GM21360 (cell line): ENCODE results near the gene HSPB9.
"Not testable (repeated sequence)": the region's sequence is repeated elsewhere in the genome, so short reads cannot be mapped to it uniquely, and the experiment has no call there.

Experiments used
- ATAC-seq: cut with Tn5 transposase; IDR thresholded peaks from one replicate; pipeline ENCODE4 v1.9.1; 2021; ENCODE audit warnings: mild to moderate bottlenecking, moderate library complexity; ENCODE audit not compliant: unreplicated experiment

Gene HSPB9

DNA sequence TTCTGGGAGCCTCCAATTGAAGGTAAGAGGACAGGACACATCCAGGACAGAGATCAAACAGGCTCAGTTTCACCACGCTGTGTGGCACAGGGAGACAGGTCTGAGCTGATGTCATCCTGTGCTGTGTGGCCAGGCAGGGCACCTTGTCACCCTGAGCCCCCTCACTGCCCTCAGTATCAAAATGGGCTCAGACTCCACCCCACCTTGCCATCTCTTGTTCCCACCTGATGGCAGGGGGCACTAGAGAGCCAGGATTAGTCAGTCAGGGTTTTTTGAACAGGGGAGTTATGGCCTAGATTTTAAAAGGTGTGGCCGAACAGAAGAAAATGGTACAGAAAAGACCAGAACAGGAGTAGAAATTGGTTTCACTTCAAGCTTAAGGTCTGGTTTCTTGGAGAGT, 4.1 kb upstream of the HSPB9 start:
- ATAC-seq, result no peak

DNA sequence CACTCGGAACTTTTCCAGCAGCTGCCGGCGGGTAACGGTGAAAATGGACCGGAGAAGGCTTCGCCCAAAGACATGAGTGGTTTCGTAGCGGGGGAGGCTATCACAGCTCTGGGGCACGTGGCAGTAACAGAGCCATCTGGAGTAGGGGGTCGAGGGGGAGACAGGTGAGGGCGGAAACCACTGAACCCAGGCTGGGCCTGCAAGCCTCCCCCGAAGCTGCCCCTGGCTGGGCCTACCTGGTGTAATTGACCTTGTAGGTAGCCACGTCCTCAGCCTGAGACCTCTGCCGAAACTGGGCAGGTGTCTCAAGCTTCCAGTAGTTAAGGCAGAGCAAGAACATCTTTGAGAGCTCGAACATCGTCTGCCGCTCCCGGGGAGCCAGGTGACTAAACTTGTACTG, 3.3 kb upstream of the HSPB9 start:
- ATAC-seq, result no peak

DNA sequence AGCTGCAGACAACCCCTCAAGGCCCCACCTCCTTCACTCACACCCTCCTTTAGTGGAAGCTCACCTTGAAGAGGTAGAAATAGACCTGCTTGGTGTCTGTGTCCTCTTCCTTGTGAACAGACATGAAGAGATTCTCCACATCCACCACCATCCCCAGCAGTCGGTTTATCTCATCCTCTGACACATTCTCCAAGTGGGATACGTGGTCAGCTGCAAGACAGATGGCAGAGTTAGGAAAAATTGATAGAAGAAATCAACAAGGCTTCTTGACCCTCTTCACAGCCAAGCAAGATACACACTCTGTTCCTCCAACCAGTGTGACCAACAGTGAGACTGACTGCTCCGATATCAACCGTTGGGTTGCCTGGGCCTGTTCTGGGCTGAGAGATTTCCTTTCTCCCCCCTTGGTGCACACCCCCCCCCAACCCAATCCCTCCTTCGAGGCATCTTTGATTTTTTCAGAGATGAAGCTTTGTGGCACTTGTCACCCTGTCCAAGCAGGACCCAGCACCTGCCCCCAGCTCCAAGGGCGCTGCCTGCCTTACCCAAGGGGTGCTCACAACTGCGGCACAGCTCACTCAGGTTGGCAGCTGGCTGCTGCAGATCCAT, 2.3 kb upstream of the HSPB9 start:
- ATAC-seq, result no peak

DNA sequence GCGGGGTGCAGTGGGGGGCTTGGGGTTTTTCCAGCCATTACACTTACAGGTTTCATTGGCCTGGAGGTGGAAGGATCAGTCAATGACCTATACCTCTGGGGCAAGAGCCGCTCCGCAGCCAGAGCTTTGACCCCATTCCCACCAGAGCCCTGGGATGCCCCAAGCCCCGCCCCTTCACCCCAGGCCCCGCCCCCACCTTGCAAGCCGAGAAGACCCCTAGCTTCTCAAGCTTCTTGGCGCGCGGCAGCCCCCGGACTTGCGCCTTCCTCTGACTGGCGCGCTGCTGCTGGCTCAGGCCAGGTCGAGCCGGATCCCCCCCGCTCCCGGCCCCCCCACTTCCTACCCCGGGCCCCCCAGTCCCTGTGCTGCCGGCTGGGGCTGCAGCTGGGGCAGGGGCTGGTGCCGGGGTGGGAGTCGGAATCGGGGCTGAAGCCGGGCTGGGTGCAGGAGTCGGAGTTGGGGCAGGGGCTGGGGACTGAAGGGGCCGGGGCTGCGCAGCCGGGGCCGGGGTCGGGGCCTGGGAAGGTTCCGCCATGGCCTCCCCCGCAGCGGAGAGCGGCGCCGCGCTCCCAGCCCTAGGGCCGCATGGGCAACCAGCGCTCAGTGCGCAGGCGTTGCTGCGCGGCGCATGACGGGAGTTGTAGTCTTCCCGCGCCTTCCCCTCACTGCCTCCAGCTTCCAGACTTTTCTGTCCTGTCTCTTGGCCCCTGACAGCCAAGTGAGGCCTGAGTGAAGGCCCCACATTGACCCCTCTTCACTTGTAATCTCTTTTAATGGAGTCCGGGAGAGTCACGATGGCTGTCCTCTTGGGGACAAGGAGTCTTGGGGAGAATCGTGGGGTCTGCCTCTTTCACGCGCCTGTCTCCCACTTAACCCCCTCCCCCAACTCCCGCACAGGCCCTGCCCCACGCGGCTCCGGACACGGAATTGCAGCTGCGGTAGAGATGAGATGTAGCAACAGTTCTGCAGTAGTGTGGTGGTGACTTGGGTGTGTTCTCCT, 1.5 kb upstream of the HSPB9 start, which contains the start of gene KAT2A:
Gene KAT2A, minus strand, starts transcription at position 598 of the 1,000 bp plus-strand sequence. Its CDS starts 63 bp downstream, at position 535.
- ATAC-seq, result peak; percentile 56

DNA sequence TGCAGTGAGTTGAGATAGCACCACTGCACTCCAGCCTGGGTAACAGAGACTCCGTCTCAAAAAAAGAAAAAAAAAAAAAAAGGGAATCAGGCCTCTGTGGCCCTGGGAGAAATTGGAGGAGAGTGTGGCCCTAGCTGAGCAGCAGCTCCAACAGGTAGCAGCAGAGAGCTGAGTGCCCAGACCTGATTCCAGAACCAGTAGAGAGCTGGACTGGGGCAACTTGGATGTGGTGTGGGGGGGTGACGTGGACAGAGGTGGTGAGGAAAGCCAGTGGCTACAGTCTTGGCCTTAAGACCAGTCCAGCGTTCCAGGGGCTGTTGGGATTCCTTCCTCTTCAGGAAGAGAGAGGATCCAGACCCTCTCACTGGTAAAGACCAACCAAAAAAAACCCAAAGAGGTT, 1.7 kb downstream of the HSPB9 start:
- ATAC-seq, result no peak

DNA sequence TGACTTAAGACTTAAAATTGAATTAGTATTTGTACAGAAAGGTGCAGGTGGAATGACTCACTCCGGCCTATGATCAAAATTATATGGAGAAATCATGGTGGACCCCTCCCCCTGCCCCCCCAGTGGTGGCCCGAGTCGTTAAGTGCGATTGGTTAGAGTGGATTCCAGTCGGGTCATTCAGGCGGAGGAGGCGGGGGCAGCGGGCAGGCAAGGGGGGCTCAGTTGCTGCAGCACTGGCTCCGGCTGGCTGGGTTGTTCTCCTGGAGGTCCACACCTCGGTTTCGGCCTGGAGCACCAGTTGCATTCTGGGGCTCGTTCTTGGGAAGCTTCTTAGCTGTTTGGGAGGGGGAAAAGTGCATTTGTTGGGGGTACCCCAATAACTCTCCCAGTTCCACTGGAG, 3.0 kb downstream of the HSPB9 start:
- no peak for ATAC-seq

DNA sequence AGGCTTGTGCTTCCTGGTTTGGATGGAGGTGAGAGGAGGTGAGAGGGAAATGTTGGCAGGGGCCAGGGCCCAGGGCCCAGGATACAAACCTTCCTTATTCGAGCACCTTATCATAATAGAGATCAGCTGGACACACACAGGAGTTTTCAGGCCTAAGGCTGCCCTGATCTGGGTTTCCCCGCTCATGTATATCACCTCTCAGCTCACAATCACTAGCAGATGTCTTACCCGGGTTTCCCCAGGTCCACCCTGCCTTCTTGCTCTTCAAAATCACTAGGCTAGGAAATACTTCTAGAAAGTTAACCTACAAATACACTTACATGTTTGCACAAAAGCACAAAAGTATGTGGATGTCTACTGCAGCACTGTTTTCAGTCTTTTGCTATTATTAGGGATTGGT, 4.2 kb downstream of the HSPB9 start:
- no peak for ATAC-seq

DNA sequence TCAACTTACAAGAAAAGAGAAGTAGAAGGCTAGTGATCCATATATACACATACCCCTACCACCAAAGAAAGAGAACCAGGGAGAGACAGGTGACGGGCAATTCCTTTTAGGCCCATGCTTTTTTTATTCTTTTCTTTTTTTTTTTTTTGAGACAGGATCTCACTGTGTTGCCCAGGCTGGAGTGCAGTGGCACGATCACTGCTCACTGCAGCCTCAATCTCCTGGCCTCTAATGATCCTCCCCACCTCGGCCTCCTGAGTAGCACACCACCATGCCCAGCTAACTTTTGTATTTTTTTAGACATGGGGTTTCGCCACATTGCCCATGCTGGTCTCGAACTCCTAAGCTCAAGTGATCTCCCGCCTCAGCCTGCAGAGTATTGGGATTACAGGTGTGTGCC, 4.8 kb downstream of the HSPB9 start:
- ATAC-seq, result no peak

DNA sequence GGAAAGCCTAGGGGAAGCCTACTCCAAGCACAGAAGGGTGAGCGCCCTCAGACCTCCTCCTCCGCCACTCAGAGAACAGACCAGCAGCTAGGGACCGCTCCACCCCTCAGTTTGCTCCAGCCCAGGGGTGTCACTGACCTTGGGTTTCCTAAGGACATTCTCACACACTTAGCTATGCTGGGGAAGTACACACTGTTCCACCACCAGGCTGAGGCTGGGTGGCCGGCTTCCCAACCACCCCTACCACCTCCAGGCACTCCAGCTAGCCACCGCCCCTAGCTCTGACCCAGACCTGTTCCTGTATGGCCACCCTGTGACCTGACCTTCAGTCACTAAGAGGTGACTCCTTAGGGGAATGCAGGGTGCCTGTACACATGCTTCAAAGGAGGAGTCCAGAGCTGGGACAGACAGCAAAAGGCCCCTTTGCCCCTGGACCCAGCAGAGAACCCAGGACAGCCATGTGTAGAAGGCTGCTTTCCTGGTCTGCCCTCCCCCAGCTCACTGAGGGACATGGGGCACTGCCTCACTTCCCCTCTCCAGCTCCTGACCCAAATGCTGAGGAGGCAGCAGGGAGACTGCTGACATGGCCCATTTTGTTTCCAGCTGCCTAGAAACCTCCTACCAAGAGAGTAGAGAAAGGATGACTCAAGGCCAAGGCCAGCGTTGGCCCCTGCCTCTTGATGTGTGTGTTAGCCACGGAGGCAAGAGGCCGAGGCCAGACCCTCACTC, 6.7 kb downstream of the HSPB9 start:
- no peak for ATAC-seq

DNA sequence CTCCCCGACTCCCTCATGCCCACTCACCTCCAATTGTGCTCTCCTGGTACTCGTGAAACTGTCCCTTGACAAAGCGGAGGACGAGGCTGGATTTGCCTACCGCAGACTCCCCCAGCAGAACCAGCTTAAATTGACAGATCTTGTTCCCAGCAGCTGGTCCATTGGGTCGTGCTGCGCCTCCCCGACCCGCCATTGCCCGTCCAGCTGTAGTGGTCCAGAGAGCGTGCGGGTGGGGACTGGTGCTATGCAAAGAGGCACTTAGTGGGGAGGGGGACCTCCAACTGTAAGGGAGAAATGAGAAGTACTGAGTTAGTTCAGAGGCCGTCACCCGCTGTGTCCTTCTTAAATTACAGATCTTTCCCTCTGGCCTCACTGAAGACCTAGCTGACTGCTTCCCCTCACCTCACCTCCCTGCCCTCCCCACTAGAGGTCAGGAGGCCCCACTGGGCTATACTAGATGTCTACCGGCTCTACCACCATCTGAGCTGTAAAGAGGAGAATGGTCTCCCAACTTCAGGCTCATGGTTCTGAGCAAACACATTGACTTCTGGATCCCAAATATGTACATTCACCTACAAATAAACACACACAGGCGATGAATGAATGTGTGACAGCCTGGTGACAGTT, 7.8 kb downstream of the HSPB9 start:
- no peak for ATAC-seq

DNA sequence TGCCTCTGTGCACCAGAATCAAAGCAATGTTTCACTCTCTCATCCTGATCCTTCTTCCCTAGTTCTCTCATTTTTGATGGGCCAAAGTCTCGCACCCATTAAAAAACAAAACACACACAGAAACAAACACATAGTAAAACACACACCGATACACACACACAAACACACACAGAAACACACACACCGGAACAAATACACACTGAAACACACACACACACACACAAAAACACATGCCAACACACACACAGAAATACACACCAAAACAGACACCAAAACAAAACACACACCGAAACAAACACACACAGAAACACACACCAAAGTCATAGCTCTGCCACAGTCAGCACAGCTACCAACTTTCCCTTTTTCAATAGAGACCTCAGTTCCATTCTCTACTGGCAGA, 8.6 kb downstream of the HSPB9 start:
- no peak for ATAC-seq

DNA sequence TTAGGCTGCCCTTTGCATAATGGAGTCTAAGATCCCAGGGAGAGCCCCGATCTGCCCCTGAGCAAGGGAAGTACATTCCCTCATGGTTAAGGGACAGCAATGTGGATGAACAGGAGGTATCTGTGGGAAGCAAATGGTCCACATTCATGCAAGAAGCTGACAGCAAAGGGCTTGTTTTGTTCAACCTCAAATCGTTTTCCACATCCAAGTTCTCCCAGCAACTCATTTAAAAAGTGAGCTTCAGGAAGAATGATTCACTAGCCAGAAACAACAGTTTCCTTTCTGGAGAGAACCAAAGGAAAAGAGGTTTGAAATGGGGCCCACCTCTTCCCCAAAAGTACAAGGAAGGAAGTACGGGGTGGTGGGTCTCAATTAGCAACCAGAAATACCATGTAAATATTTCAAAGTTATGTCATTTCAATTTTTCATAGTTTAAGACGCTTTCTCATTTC, 9.4 kb downstream of the HSPB9 start:
- no peak for ATAC-seq

DNA sequence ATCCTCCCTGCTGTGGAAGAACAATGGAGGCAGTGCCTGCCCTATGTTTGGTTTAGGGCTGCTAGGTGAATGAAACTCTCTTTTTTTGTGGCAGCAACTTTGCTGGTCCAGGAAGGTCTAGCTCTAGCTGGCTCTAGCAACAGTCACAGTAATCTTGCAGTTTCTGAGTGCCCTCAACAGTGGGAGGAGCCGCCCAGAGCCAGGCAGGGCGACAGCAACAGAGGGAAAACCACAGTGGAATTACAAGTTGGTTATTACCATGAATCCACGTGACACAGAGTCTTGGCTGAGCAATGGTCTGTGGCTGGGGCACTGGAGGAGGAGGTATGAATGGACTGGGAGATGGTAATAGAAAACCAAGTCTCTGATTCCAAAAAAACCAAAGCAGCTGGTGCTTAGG, 10.3 kb downstream of the HSPB9 start:
- no peak for ATAC-seq

DNA sequence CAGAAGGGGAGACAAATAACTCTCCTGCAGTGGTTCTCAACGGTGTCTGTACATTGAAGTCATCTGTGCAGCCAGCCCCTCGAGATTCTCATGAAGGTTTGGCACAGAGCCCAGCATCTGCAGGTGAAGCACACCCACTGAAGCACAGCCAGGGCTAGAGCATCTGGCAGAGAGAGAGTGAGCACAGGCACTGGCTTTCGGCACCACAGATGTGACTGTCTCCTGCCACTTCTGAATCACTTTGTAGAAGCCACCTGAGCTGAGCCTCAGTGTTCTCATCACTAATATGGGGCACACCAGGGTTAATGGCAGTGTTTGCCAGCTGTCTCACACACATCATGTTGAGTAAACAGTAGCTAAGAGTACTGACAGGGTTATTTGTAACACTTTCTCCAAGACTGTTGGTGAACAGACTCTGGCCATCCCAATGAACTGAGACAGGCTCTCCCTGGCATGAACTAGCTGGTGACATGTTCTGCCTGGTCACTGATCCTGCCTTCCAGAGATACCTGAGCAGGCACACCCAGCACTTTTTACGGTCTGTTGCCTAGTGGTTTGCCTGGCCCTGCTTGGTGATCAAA, 10.9 kb downstream of the HSPB9 start:
- ATAC-seq, result no peak

DNA sequence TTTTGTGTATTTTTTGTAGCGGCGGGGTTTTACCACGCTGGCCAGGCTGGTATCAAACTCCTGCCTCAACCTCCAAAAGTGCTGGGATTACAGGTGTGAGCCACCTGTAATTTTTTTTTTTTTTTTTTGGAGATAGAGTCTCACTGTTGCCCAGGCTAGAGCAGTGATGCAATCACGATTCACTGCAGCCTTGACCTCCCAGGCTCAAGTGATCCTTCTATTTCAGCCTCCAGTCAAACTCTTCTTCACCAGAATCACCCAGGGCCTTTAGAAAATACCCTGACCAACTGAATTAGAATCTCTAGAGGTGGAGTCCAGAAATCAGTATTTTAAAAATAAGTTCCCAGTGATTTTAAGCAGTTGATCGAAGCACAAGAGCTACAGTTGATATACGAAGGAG, 12.5 kb downstream of the HSPB9 start:
- no peak for ATAC-seq

DNA sequence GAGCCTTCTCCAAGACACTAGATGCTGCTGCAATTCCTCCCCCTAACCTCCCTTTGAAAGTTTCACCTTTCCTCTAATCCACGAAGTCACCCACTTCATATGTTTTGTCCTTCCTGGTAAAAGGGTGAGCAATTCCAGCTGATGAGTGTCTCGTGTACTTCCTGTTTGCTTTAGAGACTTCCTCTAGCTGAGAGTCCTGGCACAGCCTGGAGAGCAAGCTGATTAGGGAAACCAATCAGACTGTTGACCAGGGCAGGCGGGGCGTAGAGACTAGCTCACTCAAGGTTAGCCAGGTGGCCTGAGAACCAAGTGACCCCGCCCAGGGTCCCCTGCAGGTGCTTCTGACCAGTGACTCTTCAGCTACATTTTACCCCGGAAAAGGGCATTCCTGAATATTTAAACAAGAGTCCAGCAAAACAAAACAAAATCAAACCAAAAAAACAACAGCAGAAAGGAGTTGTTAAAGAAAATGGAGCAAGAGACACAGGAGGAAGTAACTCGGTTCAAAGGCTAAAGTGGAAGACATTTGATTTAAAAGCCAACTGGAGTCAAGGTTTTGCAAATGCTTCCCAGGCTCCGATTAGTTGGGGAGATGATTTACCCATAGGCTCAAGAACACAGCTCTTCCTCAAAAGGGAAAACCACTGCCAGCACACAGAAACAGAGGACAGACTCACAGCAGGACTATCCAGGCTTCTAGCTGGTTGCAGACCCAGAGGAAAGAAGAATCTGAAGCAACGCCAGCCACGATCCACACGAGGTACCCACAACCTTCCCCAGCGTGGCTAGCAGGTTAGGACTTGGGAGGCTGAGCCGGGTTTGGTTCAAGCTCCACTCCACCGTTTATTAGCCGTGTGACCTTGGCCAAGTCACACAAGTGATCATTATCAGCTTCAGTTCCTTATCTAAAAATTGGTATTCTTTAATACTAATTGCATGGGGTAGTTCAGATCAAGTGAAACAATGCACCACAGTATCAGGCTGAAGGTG, 13.4 kb downstream of the HSPB9 start:
- no peak for ATAC-seq

DNA sequence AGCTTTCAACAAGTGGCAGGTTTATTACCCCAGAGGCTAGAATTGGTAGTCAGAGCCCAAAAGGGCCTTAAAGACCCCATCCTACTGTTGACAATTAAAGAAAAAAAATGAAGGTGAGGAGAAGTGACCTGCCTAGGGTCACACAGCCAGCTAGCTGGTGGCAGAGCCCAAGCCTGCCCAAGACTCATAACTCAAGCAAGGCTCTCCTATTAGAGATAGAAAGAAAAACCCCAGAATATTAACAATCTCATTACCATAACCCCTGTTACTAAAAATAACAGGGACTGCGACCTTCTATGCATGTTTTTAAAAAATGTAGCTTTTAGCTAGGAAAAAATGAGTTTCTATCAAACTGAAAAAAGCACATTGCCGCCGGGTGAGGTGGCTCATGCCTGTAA, 14.0 kb downstream of the HSPB9 start:
- no peak for ATAC-seq

DNA sequence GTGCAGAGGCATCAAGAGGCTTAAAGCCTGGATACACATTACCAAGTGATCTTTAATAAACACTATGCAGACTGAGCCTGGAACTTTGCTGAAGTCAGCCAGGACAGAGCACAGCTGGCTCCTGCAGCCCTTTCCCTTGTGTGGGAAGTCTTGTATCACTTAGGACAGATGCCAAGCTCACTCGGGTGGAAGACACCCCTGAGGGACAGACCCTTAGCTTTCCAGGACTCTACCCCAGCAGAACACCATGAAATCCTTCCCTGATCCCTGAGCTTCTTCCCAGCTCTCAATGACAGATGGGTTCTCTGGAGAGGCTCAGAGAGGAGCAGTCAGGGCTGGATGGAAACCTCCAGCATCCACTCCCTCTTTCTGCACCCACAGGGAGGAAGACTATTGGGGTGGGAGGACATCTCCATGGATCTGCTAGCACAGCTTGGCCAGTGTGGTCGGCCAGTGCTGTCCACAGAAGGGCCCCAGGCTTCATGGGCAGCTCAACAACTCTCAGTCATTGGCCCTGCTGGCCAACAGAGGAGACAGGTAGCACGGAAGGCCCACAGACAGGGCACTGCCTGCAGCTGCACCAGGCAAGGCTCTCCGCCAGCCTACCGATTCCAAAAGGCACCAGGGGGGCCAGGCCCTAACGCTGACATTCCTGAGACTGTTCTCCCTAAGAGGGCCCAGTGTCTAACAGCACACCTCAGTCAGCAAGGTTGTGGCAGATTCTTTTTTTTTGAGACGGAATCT, 16.3 kb downstream of the HSPB9 start:
- no peak for ATAC-seq

DNA sequence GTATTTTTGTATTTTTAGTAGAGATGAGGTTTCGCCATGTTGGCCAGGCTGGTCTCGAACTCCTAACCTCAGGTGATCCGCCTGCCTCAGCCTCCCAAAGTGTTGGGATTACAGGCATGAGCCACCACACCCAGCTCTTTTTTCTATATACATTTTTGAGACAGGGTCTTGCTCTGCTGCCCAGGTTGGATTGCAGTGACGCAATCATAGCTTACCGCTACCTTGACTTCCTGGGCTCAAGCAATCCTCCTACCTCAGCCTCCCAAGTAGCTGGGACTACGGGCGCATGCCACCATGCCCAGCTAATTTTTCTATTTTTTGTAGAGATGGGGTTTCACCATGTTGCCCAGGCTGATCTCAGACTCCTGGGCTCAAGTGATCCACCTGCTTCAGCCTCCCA, 18.1 kb downstream of the HSPB9 start:
- ATAC-seq, result not testable (repeated sequence)
